ENCODE results near the gene KLF11.

The KLF11 gene

GRCh38 chr2:10059552-10060335 is 16.4 kb downstream of the KLF11 start:
- no peak for DNase-seq (ENCODE audit: low spot score)
- TF ChIP-seq, protein P1, sequence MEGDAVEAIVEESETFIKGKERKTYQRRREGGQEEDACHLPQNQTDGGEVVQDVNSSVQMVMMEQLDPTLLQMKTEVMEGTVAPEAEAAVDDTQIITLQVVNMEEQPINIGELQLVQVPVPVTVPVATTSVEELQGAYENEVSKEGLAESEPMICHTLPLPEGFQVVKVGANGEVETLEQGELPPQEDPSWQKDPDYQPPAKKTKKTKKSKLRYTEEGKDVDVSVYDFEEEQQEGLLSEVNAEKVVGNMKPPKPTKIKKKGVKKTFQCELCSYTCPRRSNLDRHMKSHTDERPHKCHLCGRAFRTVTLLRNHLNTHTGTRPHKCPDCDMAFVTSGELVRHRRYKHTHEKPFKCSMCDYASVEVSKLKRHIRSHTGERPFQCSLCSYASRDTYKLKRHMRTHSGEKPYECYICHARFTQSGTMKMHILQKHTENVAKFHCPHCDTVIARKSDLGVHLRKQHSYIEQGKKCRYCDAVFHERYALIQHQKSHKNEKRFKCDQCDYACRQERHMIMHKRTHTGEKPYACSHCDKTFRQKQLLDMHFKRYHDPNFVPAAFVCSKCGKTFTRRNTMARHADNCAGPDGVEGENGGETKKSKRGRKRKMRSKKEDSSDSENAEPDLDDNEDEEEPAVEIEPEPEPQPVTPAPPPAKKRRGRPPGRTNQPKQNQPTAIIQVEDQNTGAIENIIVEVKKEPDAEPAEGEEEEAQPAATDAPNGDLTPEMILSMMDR (IDR thresholded peaks at IDR 0.05; ENCODE audit: borderline replicate concordance, control extremely low read depth, extremely low read depth, insufficient read depth, missing control alignments): no peak
- in situ Hi-C loops (cut with MboI; ENCODE audit: low sequenced_read_pairs, unreplicated experiment): loop anchor here (10.0 kb wide), 1 partner anchor 245 kb away; no protein-coding TSS in a partner anchor

DNA sequence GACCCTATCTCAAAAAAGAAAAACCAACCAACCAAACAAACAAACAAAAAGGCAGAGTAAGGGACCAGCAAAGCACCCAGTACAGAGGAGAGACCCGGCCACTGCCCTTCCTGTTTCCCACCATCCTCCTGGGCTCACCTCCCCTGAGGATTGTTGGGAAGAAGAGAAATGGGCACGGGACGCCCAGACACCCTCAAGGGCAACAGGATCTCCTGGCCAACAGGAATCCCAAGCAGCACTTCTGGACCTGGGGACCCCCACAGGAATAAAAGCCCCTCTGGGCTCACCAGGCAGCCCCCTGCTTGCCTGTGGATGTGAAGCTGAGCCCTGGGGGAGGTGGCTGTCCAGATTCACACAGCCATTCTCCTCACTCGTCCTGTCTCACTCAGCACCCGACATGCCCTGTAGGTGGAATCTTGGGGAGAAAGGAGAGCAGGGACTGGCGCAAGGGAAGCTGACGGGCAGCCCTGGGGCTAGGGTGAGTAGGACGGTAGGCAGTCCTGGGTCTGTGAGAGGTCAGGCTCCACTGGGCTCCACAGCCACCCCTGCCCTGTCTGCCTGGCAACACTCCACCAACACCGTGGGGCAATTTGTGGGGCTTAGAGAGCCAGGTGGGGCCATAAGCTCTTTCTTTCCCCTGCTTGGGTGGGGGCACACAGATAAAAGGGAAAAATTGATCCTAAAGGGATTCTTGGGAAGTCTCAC is 18.0 kb downstream of the KLF11 start:
- TF ChIP-seq, protein P1 (IDR thresholded peaks at IDR 0.05; ENCODE audit: borderline replicate concordance, control extremely low read depth, extremely low read depth, insufficient read depth, missing control alignments): no peak
- DNase-seq (ENCODE audit: low spot score): no peak
- in situ Hi-C loops (cut with MboI; ENCODE audit: low sequenced_read_pairs, unreplicated experiment): no loop called here

DNA sequence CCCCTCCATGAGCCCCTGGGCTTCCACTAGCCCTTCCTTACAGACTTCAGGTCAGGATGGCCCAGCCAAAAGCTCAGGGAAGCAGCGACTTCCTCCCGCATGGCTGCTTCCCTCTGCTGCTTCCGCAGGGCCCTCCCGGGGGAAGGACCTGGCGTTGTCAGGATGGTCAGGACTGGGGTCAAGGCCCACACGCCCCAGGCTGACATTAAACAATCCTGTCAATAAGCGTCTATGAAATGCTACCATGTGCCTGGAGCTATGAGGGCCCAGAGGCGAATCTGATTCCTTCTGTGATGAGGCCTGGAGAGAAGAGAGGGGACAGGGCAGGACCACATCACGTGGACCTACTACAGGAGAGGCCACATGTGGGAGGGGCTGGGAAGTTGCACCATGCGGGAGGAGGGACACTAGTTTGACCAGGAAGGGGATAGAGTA is 19.6 kb downstream of the KLF11 start:
- in situ Hi-C loops (cut with MboI; ENCODE audit: low sequenced_read_pairs, unreplicated experiment): no loop called here
- TF ChIP-seq, protein P1 (IDR thresholded peaks at IDR 0.05; ENCODE audit: borderline replicate concordance, control extremely low read depth, extremely low read depth, insufficient read depth, missing control alignments): no peak
- no peak for DNase-seq (ENCODE audit: low spot score)

- DNase-seq (ENCODE audit: low spot score): no peak
- TF ChIP-seq, protein P1 (IDR thresholded peaks at IDR 0.05; ENCODE audit: borderline replicate concordance, control extremely low read depth, extremely low read depth, insufficient read depth, missing control alignments): no peak
- in situ Hi-C loops (cut with MboI; ENCODE audit: low sequenced_read_pairs, unreplicated experiment): no loop called here
Measured at GRCh38 chr2:10063566-10063965, 20.2 kb downstream of the KLF11 start.

DNA sequence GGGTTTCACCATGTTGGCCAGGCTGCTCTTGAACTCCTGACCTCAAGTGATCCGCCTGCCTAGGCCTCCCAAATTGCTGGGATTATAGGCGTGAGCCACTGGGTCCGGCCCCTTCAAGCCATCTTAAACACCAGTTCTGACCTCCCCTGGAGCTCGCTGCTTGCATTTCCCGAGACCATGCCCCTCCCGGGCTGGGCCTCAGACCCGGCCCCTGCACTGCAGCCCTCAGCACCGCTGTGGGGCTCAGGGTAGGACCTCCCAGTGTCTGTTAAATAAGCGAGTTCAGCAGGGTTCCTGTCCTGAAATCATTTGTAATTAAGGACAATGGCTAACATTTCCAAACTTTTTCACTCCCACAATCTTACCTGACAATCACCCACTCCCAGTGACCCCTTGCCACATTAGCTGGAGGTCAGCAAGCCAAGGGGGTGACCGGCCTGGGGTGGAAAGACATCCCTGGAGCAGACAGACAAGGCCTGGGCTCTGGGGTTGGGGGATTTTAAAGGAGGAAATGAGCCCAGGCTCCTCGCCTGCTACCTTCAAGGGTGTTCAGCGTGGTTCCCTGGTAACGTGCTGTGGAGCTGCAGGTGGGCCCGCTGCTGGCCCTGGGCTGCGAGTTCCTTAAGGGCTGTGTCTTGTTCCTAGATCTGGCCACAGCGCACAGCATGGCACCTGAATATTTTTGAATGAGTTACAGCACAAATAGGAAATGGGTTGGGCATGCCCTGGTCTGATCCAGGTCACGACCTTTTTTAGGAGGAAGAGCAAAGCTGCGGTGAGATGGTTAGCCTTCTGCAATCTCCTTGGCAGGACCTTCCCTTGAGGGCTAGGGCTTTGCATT is 21.8 kb downstream of the KLF11 start:
- TF ChIP-seq, protein P1 (IDR thresholded peaks at IDR 0.05; ENCODE audit: borderline replicate concordance, control extremely low read depth, extremely low read depth, insufficient read depth, missing control alignments): no peak
- in situ Hi-C loops (cut with MboI; ENCODE audit: low sequenced_read_pairs, unreplicated experiment): no loop called here
- DNase-seq (ENCODE audit: low spot score): no peak

GRCh38 chr2:10065773-10066055 is 22.4 kb downstream of the KLF11 start:
- DNase-seq (ENCODE audit: low spot score): no peak
- TF ChIP-seq, protein P1 (IDR thresholded peaks at IDR 0.05; ENCODE audit: borderline replicate concordance, control extremely low read depth, extremely low read depth, insufficient read depth, missing control alignments): no peak
- in situ Hi-C loops (cut with MboI; ENCODE audit: low sequenced_read_pairs, unreplicated experiment): no loop called here

All from GM13976 (cell line).